GM12873 (cell line): ENCODE measurements around the gene EPHA6.

Source experiments
- CTCF ChIP-seq: IDR thresholded peaks from 2 replicates; pipeline ENCODE4 v1.5.1; 2012; ENCODE audit warnings: low read depth, mild to moderate bottlenecking, moderate library complexity, low read length, control low read depth; ENCODE audit not compliant: insufficient read depth; ENCODE audit errors: missing control alignments

The EPHA6 gene

GRCh38 chr3:97742036-97742435, 927.6 kb downstream of the EPHA6 start:
- no peak for TF ChIP-seq CTCF

GRCh38 chr3:97744289-97744688, 929.9 kb downstream of the EPHA6 start:
- TF ChIP-seq CTCF: no peak

- TF ChIP-seq CTCF: no peak
Measured at GRCh38 chr3:97763586-97764406, 949.4 kb downstream of the EPHA6 start.

GRCh38 chr3:97764407-97765238, 950.2 kb downstream of the EPHA6 start, which contains the start of gene ARL6:
TSS of gene ARL6 (plus strand) at chr3:97764758. CDS start at chr3:97768108, 3,350 bp downstream.
- TF ChIP-seq CTCF: no peak

- TF ChIP-seq CTCF: no peak
Measured at GRCh38 chr3:97765336-97765735, 950.9 kb downstream of the EPHA6 start.

- TF ChIP-seq CTCF: no peak
Measured at GRCh38 chr3:97772926-97773325, 958.5 kb downstream of the EPHA6 start.

- no peak for TF ChIP-seq CTCF
Measured at GRCh38 chr3:97778152-97778551, 963.8 kb downstream of the EPHA6 start.
